Endodermal cell (in vitro differentiated cells): ENCODE data around the gene PAXIP1. TPM values are rescaled to one million over a fixed set of nuclear protein-coding genes. Genes with fewer than 3 reads are reported as not detected.

ENCODE experiments used
- DNase-seq: peaks from one replicate; pipeline ENCODE4 v3.0.0-alpha.2; 2017
- H3K27ac ChIP-seq: 2 replicates; pipeline ENCODE4 v1.5.1; 2013; ENCODE audit warnings: mild to moderate bottlenecking, low read depth, low read length, moderate library complexity
- H3K27me3 ChIP-seq: 2 replicates; pipeline ENCODE4 v1.6.1; 2013; ENCODE audit warnings: mild to moderate bottlenecking, low read length, moderate library complexity; ENCODE audit not compliant: insufficient read depth, control insufficient read depth, poor library complexity, severe bottlenecking
- H3K36me3 ChIP-seq: 2 replicates; pipeline ENCODE4 v1.7.0; 2013; ENCODE audit warnings: mild to moderate bottlenecking, low read length, moderate library complexity; ENCODE audit not compliant: control insufficient read depth, insufficient read depth
- H3K4me1 ChIP-seq: one replicate; pipeline ENCODE4 v1.7.0; 2013; ENCODE audit warnings: low read length; ENCODE audit not compliant: control insufficient read depth, insufficient read depth
- H3K4me3 ChIP-seq: 2 replicates; pipeline ENCODE4 v1.5.1; 2013; ENCODE audit warnings: mild to moderate bottlenecking, low read length, moderate library complexity
- H3K9ac ChIP-seq: 2 replicates; pipeline ENCODE4 v1.6.1; 2013; ENCODE audit warnings: mild to moderate bottlenecking, low read length, moderate library complexity; ENCODE audit not compliant: poor library complexity, severe bottlenecking; ENCODE audit errors: extremely low read depth
- H3K9me3 ChIP-seq: 2 replicates; pipeline ENCODE4 v1.6.1; 2013; ENCODE audit warnings: mild to moderate bottlenecking, low read length, moderate library complexity; ENCODE audit not compliant: control insufficient read depth
- H3K27ac Mint-ChIP-seq: 2 replicates; pipeline ENCODE4 v1.8.0; 2020; ENCODE audit warnings: mixed read lengths
- H3K27me3 Mint-ChIP-seq: 2 replicates; pipeline ENCODE4 v1.8.0; 2021; ENCODE audit warnings: mild to moderate bottlenecking, mixed read lengths; ENCODE audit not compliant: insufficient read depth
- H3K36me3 Mint-ChIP-seq: 2 replicates; pipeline ENCODE4 v1.8.0; 2020; ENCODE audit warnings: low read depth, mixed read lengths
- H3K4me1 Mint-ChIP-seq: 2 replicates; pipeline ENCODE4 v1.8.0; 2020; ENCODE audit warnings: mixed read lengths
- H3K4me3 Mint-ChIP-seq: 2 replicates; pipeline ENCODE4 v1.8.0; 2020; ENCODE audit warnings: mild to moderate bottlenecking, moderate library complexity, mixed read lengths
- H3K9me3 Mint-ChIP-seq: 2 replicates; pipeline ENCODE4 v1.8.0; 2020; ENCODE audit warnings: mild to moderate bottlenecking, mixed read lengths
- WGBS, 2 experiments: methylation state at CpG; one replicate each; pipeline versions ENCODE4 v1.1.5 to v1.1.7; 2013; ENCODE audit warnings: missing lambda C conversion rate in 2 of 2, mixed read lengths in 1 of 2; ENCODE audit not compliant: insufficient coverage in 1 of 2, insufficient read length in 1 of 2; 5-methylcytosine and 5-hydroxymethylcytosine counted together
- total RNA-seq, 2 donors: library from RNA; stranded (reverse); fragmentation: NEBNext Ultra II Directional in 1 of 2; extraction: Animal tissue kit (Norgen Biotek cat#: 25700) in 1 of 2; gene quantifications; 2 replicates in 1 of 2; 3 replicates in 1 of 2; pipeline ENCODE4 v1.2.1, GENCODE V29; 2021
- TF ChIP-seq, protein P1 (sequence below): fragments of 200-600 bp; sonication (generic); conservative IDR thresholded peaks from 2 replicates; pipeline ENCODE4 v1.5.0; 2021; ENCODE audit warnings: antibody characterized with exemption, mild to moderate bottlenecking

PAXIP1 gene
- total RNA-seq, 2 donors from 2014 or later, result 33.4 to 35.0 TPM

DNA sequence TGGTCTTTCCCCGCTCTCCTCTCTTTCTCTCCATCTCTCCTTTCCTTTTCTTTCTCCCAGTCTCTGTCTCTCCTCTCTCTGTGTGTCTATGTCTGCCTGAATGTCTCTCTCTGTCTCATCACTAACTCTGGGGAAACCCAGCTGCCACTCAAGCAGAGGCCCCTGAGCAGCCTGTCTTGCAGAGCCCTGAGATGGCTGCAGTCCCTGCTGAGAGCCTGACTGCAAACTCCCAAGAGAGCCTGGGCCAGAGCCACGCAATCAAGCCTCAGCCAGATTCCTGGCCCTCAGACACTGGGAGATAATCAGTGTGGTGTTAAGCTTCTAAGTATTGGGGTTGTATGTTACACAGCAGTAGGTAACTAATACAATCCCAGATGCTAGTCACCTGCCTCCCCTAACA is 91.5 kb downstream of the PAXIP1 start:
- WGBS, 2 experiments, result 47 to 57% methylated on average over 1 to 2 of the region's 2 CpGs
- Histone ChIP-seq H3K9ac (no peak overlapping the region), H3K27me3 (peaks cover 8% of the 10 kb centered on the region), H3K4me3 (no peak overlapping the region), H3K36me3 (no peaks in the 10 kb centered on the region), H3K27ac (no peak overlapping the region), H3K9me3 (peaks cover 17% of the 10 kb centered on the region), H3K4me1 (no peaks in the 10 kb centered on the region)
- H3K9me3 Mint-ChIP-seq, result peaks cover 44% of the 10 kb centered on the region
- TF ChIP-seq, protein P1, sequence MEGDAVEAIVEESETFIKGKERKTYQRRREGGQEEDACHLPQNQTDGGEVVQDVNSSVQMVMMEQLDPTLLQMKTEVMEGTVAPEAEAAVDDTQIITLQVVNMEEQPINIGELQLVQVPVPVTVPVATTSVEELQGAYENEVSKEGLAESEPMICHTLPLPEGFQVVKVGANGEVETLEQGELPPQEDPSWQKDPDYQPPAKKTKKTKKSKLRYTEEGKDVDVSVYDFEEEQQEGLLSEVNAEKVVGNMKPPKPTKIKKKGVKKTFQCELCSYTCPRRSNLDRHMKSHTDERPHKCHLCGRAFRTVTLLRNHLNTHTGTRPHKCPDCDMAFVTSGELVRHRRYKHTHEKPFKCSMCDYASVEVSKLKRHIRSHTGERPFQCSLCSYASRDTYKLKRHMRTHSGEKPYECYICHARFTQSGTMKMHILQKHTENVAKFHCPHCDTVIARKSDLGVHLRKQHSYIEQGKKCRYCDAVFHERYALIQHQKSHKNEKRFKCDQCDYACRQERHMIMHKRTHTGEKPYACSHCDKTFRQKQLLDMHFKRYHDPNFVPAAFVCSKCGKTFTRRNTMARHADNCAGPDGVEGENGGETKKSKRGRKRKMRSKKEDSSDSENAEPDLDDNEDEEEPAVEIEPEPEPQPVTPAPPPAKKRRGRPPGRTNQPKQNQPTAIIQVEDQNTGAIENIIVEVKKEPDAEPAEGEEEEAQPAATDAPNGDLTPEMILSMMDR, result no peak
- H3K27ac Mint-ChIP-seq, result no peak overlapping the region
- H3K4me1 Mint-ChIP-seq, result peaks cover 2% of the 10 kb centered on the region
- DNase-seq, result no peak
- H3K4me3 Mint-ChIP-seq, result no peak overlapping the region
- H3K36me3 Mint-ChIP-seq, result no peaks in the 10 kb centered on the region
- H3K27me3 Mint-ChIP-seq, result peaks cover 37% of the 10 kb centered on the region

DNA sequence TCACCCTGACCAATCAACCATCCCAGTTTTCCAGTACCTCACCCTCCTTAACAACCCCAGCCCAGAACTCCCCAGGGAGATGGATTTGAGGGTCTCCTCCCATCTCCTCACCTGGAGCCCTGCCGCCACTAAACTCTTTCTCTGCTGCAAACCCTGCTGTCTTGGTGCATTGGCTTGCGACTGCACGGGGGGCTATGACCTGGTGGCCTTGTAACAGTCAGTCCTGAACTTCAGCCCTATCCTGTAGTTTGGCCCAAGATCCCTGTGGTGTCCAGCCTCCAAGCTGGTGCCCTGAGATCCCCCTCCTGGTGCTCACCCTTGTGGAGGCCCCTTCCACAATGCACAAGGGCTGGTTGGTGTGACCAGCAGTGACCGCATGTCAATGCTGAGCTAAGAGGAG is 91.9 kb downstream of the PAXIP1 start:
- no peak overlapping the region for H3K4me3 ChIP-seq
- DNase-seq, result no peak
- TF ChIP-seq, protein P1, result no peak

DNA sequence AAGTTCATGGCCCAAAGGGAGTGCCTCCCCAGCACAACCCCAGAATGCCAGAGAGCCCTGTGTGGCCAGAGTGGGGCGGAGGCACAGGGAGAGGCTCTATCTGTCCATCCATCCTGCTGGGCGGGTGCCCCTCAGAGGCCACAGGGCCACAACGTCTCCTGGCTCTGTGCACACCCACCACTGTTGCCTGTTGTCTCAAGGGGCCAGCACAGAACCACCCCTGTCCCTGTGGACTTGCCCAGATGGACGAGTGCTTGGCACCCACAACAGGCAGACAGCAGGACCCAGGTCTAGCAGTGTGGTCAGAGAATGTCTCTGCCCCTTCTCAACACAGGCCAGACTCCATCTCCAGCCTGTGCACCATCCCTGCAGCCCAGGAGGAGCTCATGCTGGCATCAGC is 92.8 kb downstream of the PAXIP1 start:
- Mint-ChIP-seq H3K9me3 (peaks cover 56% of the 10 kb centered on the region), H3K36me3 (no peaks in the 10 kb centered on the region), H3K4me3 (no peak overlapping the region), H3K27me3 (peaks cover 27% of the 10 kb centered on the region), H3K4me1 (peaks cover 2% of the 10 kb centered on the region), H3K27ac (no peak overlapping the region)
- Histone ChIP-seq H3K9me3 (peaks cover 21% of the 10 kb centered on the region), H3K9ac (no peak overlapping the region), H3K4me1 (no peaks in the 10 kb centered on the region), H3K36me3 (no peaks in the 10 kb centered on the region), H3K27me3 (peaks cover 8% of the 10 kb centered on the region), H3K4me3 (no peak overlapping the region), H3K27ac (no peak overlapping the region)
- WGBS, 2 experiments, result 70 to 89% methylated on average over 2 to 4 of the region's 4 CpGs
- TF ChIP-seq, protein P1, result no peak
- DNase-seq, result no peak

More for the DNA sequence above, 91.9 kb downstream of the PAXIP1 start:
- Mint-ChIP-seq H3K9me3 (peaks cover 48% of the 10 kb centered on the region), H3K27me3 (peaks cover 35% of the 10 kb centered on the region), H3K4me1 (peaks cover 2% of the 10 kb centered on the region), H3K27ac (no peak overlapping the region), H3K4me3 (no peak overlapping the region), H3K36me3 (no peaks in the 10 kb centered on the region)
- Histone ChIP-seq H3K4me1 (no peaks in the 10 kb centered on the region), H3K9ac (no peak overlapping the region), H3K27ac (no peak overlapping the region), H3K36me3 (no peaks in the 10 kb centered on the region), H3K27me3 (peaks cover 8% of the 10 kb centered on the region), H3K9me3 (peaks cover 21% of the 10 kb centered on the region)
- 97 to 100% methylated on average over 3 to 4 of the region's 4 CpGs for WGBS, 2 experiments
